Spleen (tissue), 13 donors: ENCODE measurements around the gene HSBP1. TPM values are rescaled to one million over a fixed set of nuclear protein-coding genes. Genes with fewer than 3 reads are reported as not detected.
A peak's percentile ranks its signal among the peaks of the same experiment; 100 is the strongest.

ENCODE experiments used
- DNase-seq: peaks from one replicate; pipeline ENCODE4 v3.0.0-alpha.2; 2020
- H3K27ac ChIP-seq, 8 donors: fragments of 200-600 bp; sonication (generic) in 7 of 8; 1 replicate in 4 of 8; 2 replicates in 4 of 8; pipeline versions ENCODE4 v1.5.0 to v1.8.0; 2016 to 2021; ENCODE audit warnings: inconsistent platforms in 4 of 8, mild to moderate bottlenecking in 4 of 8, moderate library complexity in 1 of 8
- H3K27me3 ChIP-seq, 7 donors: fragments of 200-600 bp; sonication (generic) in 6 of 7; replicated peaks in 1 of 7; 1 replicate in 4 of 7; 2 replicates in 3 of 7; pipeline versions ENCODE4 v1.5.0 to v1.8.0; 2016 to 2021; ENCODE audit warnings: inconsistent platforms in 3 of 7, mild to moderate bottlenecking in 1 of 7
- H3K36me3 ChIP-seq, 6 donors: fragments of 200-600 bp; sonication (generic) in 5 of 6; 1 replicate in 4 of 6; 2 replicates in 2 of 6; pipeline versions ENCODE4 v1.5.0 to v1.8.0; 2016 to 2021; ENCODE audit warnings: inconsistent platforms in 2 of 6
- H3K4me1 ChIP-seq, 6 donors: fragments of 200-600 bp; sonication (generic) in 5 of 6; 1 replicate in 3 of 6; 2 replicates in 3 of 6; pipeline versions ENCODE4 v1.5.0 to v1.8.0; 2016 to 2021; ENCODE audit warnings: inconsistent platforms in 3 of 6
- H3K4me3 ChIP-seq, 8 donors: fragments of 200-600 bp; sonication (generic) in 7 of 8; 1 replicate in 4 of 8; 2 replicates in 4 of 8; pipeline versions ENCODE4 v1.5.0 to v1.8.0; 2016 to 2021; ENCODE audit warnings: inconsistent platforms in 4 of 8, mild to moderate bottlenecking in 4 of 8, moderate library complexity in 2 of 8
- H3K9me3 ChIP-seq, 8 donors: fragments of 200-600 bp; sonication (generic) in 7 of 8; 1 replicate in 4 of 8; 2 replicates in 4 of 8; pipeline versions ENCODE4 v1.5.0 to v1.8.0; 2016 to 2021; ENCODE audit warnings: inconsistent platforms in 4 of 8
- POLR2A ChIP-seq, 3 donors: fragments of 450-650 bp; IDR thresholded peaks; one replicate each; pipeline ENCODE4 v1.5.1; 2017; ENCODE audit warnings: antibody characterized with exemption in 3 of 3, mild to moderate bottlenecking in 1 of 3
- POLR2AphosphoS5 ChIP-seq, 3 donors: sonication (generic); formaldehyde crosslinking; IDR thresholded peaks; one replicate each; pipeline ENCODE4 v1.5.1; 2017; ENCODE audit warnings: antibody characterized with exemption in 3 of 3
- WGBS, 5 donors: extraction: QIAGEN DNeasy Blood & Tissue Kit in 3 of 5; methylation state at CpG; one replicate each; pipeline versions ENCODE4 v1.1.5 to v1.1.7; 2013 to 2018; 5-methylcytosine and 5-hydroxymethylcytosine counted together
- intact Hi-C: fragments of 100-400 bp; cut with DNase I; formaldehyde crosslinking; loops from one replicate; pipeline ENCODE4 v1.15.0; 2023; ENCODE audit warnings: low total_unique reads
- long read RNA-seq, 2 donors: transcript quantifications; one replicate each; lab custom pipeline, GENCODE V29; 2026
- polyA plus RNA-seq, 3 donors: library from polyadenylated mRNA; stranded (reverse); fragments of 200-250 nt; gene quantifications; one replicate each; pipeline ENCODE4 v1.2.1, GENCODE V29; 2013
- total RNA-seq, 7 donors: library from RNA; depleted of rRNA in 3 of 7; stranded (reverse); fragments of >200 nt in 3 of 7; fragmentation: NEBNext Ultra II Directional in 4 of 7; extraction: Animal tissue kit (Norgen Biotek cat#: 25700) in 4 of 7; gene quantifications; one replicate each; pipeline versions ENCODE4 v1.1.0 to v1.2.1, GENCODE V29; 2016 to 2021
- TF ChIP-seq, protein P1 (sequence below), 11 experiments: fragments of 200-600 bp in 7 of 11; fragments of 450-650 bp in 4 of 11; sonication (generic) in 4 of 11; IDR thresholded peaks in 8 of 11; conservative IDR thresholded peaks in 3 of 11; 1 replicate in 7 of 11; 2 replicates in 4 of 11; pipeline versions ENCODE4 v1.4.0 to v1.8.0; 2016 to 2021; ENCODE audit warnings: antibody characterized with exemption in 11 of 11, inconsistent platforms in 4 of 11, mild to moderate bottlenecking in 1 of 11
- donor health status: healthy with polysubstance abuse.
- donor health status: DM: no; HTN: no; CAD: no; lungs with moderate emphysema.
- donor health status: DM: no; HTN: no; CAD: no.
- donor health status: Bipolar disorder and iron deficiency.
- donor health status: healthy.
- donor health status: DM: no; HTN: no; CAD: no.
- donor health status: DM: yes; HTN: yes; CAD: no.

The HSBP1 gene
- 10 to 100 TPM; 11.0 to 68.5 (median 61.6) TPM for total RNA-seq
- polyA plus RNA-seq = 10 to 100 TPM; 27.9 to 47.0 (median 30.4) TPM
- long read RNA-seq, donor 1, full-length matches to known transcripts = 195 of 195 reads
- long read RNA-seq, donor 1, partial matches to known transcripts = 0 of 195 reads
- long read RNA-seq, donor 1, other reads (novel, unspliced or antisense) = 0 of 195 reads
- long read RNA-seq, donor 2, full-length matches to known transcripts = 128 of 134 reads
- long read RNA-seq, donor 2, partial matches to known transcripts = 0 of 134 reads
- long read RNA-seq, donor 2, other reads (novel, unspliced or antisense) = 6 of 134 reads

DNA sequence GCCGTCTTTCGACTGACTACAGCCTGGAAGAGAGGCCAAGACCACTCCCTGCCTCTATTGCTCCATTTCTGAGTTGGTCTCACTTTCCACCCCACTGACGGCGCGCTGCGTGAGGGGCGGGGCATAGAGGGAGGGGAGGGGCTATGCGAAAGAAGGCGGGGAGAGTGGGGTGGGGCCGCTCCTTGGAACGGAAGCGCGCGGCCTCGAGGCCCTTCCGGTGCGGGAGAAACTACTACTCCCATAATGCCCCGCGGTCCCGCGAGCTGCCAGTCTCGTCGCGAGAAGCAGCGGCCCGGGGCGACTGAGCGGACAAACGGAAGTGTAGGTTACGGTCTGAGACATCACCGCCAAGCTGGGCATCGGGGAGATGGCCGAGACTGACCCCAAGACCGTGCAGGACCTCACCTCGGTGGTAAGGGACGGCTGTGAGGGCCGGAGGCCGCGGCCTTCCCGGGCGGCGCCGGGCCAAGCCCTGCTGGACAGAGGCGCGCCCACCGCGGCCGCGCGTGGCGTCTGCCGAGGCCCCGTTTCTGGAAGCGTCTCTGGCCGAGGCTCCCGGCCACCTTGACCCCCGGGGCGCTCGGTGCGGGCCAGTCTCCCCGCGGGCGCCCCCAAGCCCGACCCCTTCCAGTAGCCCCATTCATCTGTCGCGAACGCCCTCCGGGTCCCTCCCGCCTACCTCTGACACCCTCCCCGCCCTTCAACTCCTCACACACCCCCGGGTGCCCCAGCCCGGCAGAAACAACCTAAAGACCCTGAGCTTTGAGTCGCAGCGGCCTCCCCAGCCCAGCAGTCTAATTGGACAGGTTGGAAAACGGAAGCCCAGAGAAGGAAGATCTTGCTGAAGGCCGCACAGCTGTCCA lies at the start of gene HSBP1:
Gene HSBP1 (plus strand): TSS at position 269 of the 863 bp plus-strand sequence. CDS start 99 bp downstream, at position 368.
- intact Hi-C loops = no loop called here
- Histone ChIP-seq H3K36me3 (peaks cover 0 to 40% (median 14%) of the 10 kb centered on the region in 6 donors), H3K4me3 (peak within 1 kb of the TSS; percentile 77 to 98 (median 86)), H3K27ac (peak within 1 kb of the TSS; percentile 77 to 96 (median 91)), H3K27me3 (no peaks in the 10 kb centered on the region), H3K4me1 (peaks cover 27 to 87% (median 48%) of the 10 kb centered on the region in 6 donors), H3K9me3 (no peaks in the 10 kb centered on the region)
- WGBS, 5 donors = 1 to 3% (median 2%) methylated on average over 56 to 76 of the region's 76 CpGs
- TF ChIP-seq, protein P1, sequence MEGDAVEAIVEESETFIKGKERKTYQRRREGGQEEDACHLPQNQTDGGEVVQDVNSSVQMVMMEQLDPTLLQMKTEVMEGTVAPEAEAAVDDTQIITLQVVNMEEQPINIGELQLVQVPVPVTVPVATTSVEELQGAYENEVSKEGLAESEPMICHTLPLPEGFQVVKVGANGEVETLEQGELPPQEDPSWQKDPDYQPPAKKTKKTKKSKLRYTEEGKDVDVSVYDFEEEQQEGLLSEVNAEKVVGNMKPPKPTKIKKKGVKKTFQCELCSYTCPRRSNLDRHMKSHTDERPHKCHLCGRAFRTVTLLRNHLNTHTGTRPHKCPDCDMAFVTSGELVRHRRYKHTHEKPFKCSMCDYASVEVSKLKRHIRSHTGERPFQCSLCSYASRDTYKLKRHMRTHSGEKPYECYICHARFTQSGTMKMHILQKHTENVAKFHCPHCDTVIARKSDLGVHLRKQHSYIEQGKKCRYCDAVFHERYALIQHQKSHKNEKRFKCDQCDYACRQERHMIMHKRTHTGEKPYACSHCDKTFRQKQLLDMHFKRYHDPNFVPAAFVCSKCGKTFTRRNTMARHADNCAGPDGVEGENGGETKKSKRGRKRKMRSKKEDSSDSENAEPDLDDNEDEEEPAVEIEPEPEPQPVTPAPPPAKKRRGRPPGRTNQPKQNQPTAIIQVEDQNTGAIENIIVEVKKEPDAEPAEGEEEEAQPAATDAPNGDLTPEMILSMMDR (IDR thresholded peaks at IDR 0.05 in 8 of 11, conservative IDR thresholded peaks at IDR 0.05 in 3 of 11) = peak in 5 of 11 experiments; percentile 6 to 53 (median 45)
- TF ChIP-seq POLR2AphosphoS5 (IDR thresholded peaks at IDR 0.05) (peak; percentile 92 to 96 (median 94)), POLR2A (IDR thresholded peaks at IDR 0.05) (no peak)
- DNase-seq = peak; percentile 99

DNA sequence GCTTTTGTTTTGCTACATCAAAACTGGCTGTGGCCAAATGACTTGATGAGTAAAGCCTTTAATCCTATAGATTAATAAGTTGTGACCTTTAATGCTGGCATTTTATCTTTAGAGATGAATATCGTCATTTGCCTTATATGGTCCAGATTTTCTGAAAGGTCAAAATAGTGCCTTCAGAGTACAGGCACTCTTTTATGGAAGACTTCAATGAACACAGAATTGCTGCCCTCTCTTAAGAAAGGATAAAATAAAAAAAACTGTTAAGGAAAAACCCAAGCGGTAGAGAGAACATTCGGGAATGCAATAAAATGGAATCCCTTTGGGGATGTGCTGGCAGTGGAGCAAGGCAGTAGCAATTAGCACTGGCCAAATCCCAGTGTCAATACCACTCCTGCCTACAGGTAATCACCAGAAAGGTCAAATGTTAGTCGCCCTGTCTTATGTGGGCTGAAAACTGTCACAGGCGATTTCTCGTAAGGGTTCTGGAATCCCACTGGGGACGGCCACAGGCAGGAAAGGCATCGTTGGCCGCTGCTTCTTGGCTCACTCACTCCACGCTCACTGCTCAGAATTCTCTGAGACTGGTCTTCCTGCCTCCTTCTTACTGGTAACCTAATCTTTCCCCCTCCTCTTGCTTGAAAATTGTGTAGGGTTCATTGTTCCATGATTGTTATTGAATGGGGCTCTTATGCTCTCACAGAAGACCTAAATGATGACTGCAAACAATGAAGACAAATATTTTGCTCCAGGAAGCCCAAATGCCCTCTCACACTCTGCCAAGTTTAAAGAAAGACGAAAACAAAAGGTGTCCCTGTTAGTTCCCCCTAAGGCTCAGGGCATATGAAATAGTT lies 45.4 kb upstream of the HSBP1 start:
- 80 to 93% (median 86%) methylated on average over 11 of the region's 11 CpGs for WGBS, 5 donors
- Histone ChIP-seq H3K27me3 (no peaks in the 10 kb centered on the region), H3K4me3 (no peak overlapping the region), H3K27ac (no peak overlapping the region), H3K9me3 (peaks cover 0 to 17% (median 11%) of the 10 kb centered on the region in 8 donors), H3K36me3 (no peaks in the 10 kb centered on the region), H3K4me1 (no peaks in the 10 kb centered on the region)
- no peak for TF ChIP-seq POLR2A (IDR thresholded peaks at IDR 0.05)
- no peak for TF ChIP-seq POLR2AphosphoS5 (IDR thresholded peaks at IDR 0.05)
- TF ChIP-seq, protein P1 (IDR thresholded peaks at IDR 0.05 in 8 of 11, conservative IDR thresholded peaks at IDR 0.05 in 3 of 11) = no peak
- no peak for DNase-seq
- intact Hi-C loops = no loop called here

DNA sequence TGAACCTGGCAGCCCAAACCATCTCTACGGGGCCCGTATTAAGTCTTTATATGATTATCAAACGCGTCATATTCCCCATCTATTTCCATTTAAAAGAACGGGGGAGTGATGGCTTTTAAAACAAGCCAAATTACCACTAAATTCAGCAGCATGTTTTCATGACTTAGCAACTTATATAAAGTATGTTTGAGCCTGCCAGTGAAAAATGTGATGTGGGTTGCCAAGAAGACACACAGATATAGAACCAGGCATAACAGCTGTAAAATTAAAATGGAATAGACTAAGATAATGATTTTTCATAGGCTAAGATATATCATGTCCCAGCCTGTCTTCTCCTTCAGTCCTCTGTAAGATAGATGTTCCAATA lies 44.8 kb upstream of the HSBP1 start:
- no peaks in the 10 kb centered on the region for H3K36me3 ChIP-seq
- H3K4me1 ChIP-seq = no peaks in the 10 kb centered on the region
- WGBS, 5 donors = 84 to 95% (median 87%) methylated on average over 5 of the region's 5 CpGs
- TF ChIP-seq POLR2AphosphoS5 (IDR thresholded peaks at IDR 0.05) (no peak), POLR2A (IDR thresholded peaks at IDR 0.05) (no peak)
- TF ChIP-seq, protein P1 (IDR thresholded peaks at IDR 0.05 in 8 of 11, conservative IDR thresholded peaks at IDR 0.05 in 3 of 11) = no peak
- H3K27me3 ChIP-seq = no peaks in the 10 kb centered on the region
- H3K27ac ChIP-seq = no peak overlapping the region
- DNase-seq = no peak
- intact Hi-C loops = no loop called here
- H3K4me3 ChIP-seq = no peak overlapping the region
- peaks cover 0 to 16% (median 11%) of the 10 kb centered on the region in 8 donors for H3K9me3 ChIP-seq
